Choroid plexus epithelial cell (primary cell): ENCODE measurements around the gene BTBD9.

Source experiments
- DNase-seq: peaks from one replicate; pipeline ENCODE4 v3.0.0-alpha.2; 2010; ENCODE audit warnings: low read depth
- H3K4me3 ChIP-seq: 2 replicates; pipeline ENCODE4 v1.5.1; 2011; ENCODE audit warnings: low read depth, mild to moderate bottlenecking, control low read depth, low read length, moderate library complexity
- TF ChIP-seq, protein P1 (sequence below): conservative IDR thresholded peaks from 2 replicates; pipeline ENCODE4 v1.5.1; 2011; ENCODE audit warnings: low read depth, mild to moderate bottlenecking, control low read depth, inconsistent platforms, low read length, moderate library complexity

BTBD9 gene

DNA sequence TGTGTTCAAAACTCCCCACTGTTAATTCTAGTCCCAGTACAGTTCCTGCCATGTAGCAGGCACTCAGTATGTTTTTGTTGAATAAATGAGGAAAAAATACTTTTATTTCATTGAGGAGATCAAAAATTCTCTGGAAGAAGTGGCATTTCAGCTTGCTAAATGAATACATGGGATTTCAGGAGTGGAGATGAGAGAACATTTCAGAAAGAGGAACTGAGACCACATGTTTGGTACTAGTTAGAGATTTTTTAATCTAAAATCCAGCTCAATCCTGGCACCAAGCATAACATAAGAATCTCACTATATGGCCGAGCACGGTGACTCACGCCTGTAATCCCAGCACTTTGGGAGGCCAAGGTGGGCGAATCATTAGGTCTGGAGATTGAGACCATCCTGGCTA, 75.4 kb downstream of the BTBD9 start:
- TF ChIP-seq, protein P1, sequence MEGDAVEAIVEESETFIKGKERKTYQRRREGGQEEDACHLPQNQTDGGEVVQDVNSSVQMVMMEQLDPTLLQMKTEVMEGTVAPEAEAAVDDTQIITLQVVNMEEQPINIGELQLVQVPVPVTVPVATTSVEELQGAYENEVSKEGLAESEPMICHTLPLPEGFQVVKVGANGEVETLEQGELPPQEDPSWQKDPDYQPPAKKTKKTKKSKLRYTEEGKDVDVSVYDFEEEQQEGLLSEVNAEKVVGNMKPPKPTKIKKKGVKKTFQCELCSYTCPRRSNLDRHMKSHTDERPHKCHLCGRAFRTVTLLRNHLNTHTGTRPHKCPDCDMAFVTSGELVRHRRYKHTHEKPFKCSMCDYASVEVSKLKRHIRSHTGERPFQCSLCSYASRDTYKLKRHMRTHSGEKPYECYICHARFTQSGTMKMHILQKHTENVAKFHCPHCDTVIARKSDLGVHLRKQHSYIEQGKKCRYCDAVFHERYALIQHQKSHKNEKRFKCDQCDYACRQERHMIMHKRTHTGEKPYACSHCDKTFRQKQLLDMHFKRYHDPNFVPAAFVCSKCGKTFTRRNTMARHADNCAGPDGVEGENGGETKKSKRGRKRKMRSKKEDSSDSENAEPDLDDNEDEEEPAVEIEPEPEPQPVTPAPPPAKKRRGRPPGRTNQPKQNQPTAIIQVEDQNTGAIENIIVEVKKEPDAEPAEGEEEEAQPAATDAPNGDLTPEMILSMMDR: no peak
- no peak for DNase-seq
- no peak overlapping the region for H3K4me3 ChIP-seq

DNA sequence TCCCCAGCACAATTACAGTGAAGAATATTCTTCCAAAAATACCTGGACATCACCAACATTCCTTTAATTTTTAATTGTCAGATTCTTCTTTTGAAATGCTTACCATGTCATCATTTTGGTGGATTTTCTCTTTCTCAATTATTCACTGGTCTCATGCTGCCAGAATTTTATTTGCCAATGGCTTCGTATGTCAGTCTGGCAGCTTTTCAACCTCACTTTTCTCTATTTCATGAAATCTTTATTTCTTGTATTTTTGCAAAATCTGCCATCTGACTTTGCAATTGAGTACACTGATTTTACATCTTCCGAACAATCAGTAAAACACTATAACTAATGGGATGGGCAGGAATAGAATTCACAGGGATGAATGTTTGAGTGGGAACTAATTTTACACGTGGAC, 84.1 kb downstream of the BTBD9 start:
- no peak for DNase-seq
- H3K4me3 ChIP-seq: no peak overlapping the region
- TF ChIP-seq, protein P1: no peak

DNA sequence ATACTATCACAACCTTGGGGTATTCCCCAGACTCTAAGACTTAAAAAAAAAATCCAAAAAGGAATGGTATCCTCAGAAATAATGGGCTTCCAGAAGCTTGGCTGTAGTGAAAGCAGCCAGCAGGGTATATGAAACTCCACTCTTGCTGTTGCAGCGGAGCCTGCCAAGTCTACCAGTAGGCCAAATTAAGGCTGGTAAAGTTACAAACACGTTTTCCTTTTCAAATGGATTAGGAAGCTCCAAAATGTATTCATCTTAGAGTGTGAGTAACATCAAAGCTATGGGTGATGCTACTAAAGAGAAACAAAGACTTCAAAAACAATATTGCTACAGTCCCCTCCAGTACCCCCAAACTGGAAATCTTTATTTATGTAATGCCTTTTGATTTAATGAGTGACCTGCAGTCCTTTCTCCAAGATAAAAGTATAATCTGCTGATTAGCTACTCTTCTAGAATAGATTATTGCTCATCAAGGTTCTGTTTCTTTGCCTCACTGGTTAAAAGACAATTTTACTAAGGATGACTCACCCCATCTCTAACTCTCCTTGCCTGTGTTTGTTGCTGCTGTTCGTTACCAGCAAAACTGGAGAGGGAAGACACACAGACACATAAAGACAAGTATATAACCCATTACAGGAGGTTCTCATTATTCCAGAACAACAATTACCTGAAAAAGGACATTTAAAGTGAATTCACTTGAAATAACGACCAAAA, 84.9 kb downstream of the BTBD9 start:
- TF ChIP-seq, protein P1: peak; percentile 5
- H3K4me3 ChIP-seq: no peak overlapping the region
- DNase-seq: peak; percentile 61

DNA sequence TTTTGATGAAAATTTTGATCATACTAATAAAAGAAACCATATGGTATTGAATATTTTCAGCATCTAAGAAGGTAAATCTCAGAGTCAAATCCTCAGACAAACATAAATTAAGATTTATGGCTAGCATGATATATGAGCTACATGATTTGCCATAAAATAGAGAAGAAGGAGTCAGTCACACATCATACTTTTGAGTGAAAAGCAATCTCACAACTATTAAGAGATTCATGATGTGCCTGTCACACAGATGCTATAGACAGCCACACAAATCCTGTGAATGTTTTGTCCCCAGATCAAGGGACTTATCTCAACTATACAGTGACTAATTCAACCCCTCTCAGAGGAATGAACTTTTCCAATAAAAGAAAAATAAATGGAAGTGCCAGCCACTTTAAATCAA, 85.7 kb downstream of the BTBD9 start:
- TF ChIP-seq, protein P1: no peak
- no peak for DNase-seq
- no peak overlapping the region for H3K4me3 ChIP-seq

DNA sequence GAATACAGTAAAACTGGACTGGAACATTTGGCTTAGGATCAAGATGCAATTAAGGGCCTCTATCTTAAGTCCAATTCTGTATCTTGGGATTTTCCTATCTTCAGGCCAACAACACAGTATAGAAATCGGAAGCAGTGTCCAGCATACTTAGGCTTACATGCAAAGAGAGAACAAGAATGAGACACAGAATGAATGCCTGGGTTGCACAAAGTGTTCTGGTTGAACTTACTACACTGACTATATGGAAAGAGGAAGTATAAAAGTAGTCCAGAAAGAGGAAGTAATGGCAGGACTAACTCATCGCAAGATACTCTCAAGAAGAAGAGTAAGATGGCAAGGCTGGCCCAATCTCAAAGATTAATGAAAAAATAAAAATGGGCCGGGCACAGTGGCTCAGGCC, 87.6 kb downstream of the BTBD9 start:
- H3K4me3 ChIP-seq: no peak overlapping the region
- DNase-seq: no peak
- TF ChIP-seq, protein P1: no peak

DNA sequence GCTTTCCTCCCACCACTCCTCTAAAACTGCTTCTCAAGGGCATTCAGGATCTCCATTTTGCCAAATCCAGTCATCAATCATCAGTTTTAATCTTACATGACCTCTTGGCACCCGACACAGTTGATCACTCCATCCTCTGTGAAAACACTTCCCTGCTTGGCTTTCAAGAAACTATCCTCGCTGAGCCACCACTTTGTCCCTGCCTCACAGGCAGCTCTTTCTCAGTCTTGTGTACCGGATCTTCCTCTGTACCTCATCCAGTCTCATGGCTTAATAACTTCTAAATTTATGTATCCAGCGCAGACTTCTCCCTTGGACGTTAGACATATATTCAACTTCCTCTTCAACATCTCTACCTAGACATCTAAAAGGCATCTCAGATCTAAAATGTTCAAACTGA, 89.9 kb downstream of the BTBD9 start:
- no peak overlapping the region for H3K4me3 ChIP-seq
- TF ChIP-seq, protein P1: no peak
- DNase-seq: no peak

DNA sequence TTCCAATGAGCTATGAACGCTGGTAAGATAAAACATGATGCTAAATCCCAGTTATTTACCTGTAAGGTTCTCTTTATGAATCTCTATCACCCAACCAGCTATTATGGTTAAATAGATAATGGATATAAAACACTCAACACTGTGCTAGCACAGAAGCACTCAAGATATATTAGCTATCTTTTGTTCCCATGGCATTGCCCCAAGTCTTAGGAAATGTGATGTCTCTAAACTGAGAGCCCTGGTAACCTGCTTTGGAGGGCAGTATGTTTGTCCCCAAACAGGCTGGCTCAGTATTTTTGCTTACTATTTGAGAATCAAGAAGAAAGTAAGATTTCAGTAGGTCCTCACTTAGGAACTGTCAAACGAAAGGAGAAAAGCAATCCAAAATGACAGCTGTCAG, 90.5 kb downstream of the BTBD9 start:
- DNase-seq: no peak
- TF ChIP-seq, protein P1: no peak
- H3K4me3 ChIP-seq: no peak overlapping the region
